HG02763 (cell line): ENCODE data around the gene TTLL3.
"Not testable (repeated sequence)": the region's sequence is repeated elsewhere in the genome, so short reads cannot be mapped to it uniquely, and the experiment has no call there.

Source experiments
- ATAC-seq: cut with Tn5 transposase; IDR thresholded peaks from one replicate; pipeline ENCODE4 v1.9.1; 2021; ENCODE audit warnings: mild to moderate bottlenecking, moderate library complexity; ENCODE audit not compliant: unreplicated experiment

Gene TTLL3

DNA sequence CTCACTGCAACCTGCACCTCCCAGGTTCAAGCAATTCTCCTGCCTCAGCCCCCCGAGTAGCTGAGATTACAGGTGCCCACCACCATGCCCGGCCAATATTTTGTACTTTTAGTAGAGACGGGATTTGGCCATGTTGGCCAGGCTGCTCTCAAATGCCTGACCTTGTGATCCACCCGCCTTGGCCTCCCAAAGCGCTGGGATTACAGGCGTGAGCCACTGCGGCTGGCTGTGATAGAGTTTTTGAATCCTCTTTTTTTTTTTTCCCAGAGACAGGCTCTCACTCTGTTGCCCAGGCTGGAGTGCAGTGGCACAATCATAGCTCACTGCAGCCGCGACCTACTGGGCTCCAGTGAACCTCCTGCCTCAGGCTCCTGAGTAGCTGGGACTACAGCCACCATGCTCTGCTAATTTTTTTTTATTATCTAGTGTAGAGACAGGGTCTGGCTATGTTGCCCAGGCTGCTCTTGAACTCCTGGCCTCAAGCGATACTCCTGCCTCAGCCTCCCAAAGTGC, 55.1 kb downstream of the TTLL3 start:
- ATAC-seq = not testable (repeated sequence)

DNA sequence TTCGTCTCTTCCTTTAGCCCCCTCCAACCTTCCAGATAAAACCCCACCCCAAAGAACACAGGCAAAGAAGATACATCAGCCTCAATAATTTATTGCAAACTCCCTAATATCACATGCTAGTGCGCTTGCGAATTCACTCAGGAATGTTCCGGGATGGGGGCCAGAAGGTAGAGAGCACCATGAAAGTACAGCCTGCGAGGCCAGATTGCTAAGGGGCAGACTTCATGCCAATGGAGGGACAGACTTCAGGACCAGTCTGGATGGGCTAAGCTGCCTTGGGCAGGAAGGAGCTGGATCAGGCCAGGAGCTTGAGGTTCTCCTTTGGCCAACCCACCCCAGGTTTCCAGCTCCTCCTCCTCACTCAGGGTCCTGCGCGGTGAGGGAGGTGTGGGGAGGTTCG, 56.6 kb downstream of the TTLL3 start:
- no peak for ATAC-seq

DNA sequence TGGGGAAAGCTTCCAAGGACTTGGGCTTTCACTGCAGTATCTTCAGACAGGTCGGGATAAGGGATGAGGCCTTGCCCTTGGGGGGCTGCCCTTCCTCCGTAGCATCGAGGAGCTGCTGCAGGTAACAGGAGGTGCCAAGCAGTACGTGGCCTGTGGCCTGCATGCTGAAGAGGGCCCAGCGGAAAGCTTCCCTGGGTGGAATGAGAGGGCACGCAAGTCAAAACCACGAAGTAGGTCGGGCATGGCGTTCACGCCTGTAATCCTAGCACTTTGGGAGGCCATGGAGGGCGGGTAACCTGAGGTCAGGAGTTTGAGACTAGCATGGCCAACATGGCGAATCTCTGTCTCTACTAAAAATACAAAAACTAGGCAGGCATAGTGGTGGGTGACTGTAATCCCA, 57.0 kb downstream of the TTLL3 start:
- no peak for ATAC-seq

DNA sequence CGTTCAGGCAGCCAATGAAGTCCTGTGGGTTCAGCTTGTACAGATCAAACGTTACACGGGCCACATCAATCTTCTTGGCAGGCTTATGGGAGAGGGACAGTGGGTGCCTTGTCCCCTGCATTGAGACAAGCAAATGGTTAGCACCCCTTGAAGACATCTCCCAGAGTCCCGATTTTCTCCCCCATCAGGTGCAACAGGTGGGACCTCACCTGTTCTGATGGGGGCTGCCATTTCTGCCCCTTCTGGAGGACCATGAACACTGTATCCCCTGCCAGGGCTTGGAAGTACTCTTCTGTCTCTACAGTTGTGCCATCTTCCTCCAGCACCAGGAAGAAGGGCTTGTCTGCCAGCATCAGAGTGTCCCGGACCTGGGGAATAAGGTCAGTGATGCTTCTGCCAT, 59.9 kb downstream of the TTLL3 start:
- ATAC-seq = no peak

DNA sequence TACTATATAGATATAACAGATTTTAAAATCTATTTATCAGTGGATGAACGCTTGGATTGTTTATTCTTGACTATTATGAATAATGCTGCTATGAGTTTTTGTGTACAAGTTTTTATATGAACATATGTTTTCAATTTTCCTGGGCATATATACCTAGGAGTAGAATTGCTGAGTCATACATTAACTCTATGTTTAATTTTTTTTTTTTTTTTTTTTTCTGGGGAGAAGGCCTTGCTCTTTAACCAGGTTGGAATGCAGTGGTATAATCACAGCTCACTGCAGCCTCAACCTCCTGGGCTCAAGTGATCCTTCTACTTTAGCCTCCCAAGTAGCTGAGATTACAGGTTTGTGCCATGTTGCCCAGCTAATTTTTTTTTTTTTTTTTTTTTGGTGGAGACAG, 60.9 kb downstream of the TTLL3 start:
- no peak for ATAC-seq

DNA sequence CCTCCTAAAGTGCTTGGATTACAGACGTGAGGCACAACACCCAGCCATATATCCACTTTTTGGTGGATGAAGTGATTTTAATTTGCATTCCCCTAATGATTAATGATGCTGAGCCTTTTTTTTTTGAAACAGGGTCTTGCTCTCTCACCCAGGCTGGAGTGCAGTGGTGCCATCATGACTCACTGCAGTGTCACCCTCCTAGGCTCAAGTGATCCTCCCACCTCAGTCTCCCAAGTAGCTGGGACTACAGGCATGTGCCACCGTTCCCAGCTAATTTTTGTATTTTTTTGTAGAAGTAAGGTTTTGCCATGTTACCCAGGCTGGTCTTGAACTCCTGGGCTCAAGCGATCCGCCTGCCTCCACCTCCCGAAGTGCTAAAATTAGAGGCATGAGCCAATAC, 62.0 kb downstream of the TTLL3 start:
- not testable (repeated sequence) for ATAC-seq

DNA sequence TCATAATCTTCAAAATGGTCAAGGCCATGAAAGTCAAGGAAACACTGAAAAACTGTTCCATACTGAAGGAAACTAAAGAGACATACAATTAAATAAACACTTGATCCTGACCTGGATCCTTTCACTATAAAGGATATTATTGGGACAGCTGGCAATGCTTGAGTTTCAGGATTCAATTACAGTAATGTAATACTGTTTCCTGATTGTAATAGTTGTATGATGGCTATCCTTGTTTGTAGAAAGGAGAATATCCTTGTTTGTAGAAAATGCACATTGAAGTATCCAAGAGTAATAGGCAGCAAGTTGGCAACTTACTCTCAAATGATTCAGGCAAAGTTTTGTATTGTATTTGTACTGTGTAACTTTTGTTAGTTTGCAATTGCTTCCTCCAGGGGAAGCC, 65.4 kb downstream of the TTLL3 start:
- no peak for ATAC-seq

DNA sequence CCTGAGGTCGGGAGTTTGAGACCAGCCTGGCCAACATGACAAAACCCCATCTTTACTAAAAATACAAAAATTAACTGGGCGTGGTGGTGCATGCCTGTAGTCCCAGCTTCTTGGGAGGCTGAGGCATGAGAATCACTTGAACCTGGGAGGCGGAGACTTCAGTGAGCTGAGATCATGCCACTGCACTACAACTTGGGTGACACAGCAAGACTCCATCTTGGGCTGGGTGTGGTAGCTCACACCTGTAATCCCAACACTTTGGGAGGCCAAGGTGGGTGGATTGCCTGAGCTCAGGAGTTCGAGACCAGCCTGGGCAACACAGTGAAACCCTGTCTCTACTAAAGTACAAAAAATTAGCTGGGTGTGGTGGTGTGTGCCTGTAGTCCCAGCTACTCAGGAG, 66.2 kb downstream of the TTLL3 start:
- ATAC-seq = not testable (repeated sequence)

DNA sequence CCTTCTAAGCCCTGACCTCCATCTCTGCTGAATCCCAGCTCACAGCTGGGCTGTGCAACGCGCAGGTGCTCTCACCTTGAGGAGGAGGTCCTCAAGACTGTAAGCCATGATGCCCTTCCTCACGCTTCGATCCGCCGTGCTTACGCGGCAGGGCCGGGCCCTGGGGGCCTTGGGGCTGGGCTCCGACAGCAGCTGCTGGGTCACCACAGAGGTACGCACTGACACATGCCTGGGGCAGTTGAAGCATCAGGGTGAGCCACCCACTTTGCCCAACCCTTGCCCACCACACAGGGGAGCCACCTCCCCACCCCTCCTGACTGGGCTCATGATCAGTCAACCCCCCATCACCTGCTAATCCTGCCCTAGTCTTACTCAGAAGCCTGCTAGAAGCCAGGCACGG, 66.9 kb downstream of the TTLL3 start:
- no peak for ATAC-seq

DNA sequence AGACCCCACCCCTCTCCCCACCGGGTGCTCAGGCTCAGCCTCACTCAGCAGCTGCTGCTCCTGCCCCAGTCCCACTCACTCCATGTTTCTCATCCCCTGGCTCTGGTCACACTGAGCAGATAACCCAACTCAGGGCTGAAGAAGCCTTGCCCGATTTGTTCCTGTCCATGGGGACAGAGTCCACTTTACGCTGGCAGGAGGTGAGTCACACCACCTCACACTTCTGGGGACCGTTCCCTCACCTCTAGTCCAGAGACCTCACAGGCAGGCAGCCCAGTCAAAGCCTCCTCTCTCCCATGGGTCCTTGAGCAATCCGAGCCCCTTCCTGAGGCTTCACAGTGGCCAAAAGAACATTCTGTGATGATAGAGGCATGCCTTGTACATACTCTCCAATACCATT, 68.6 kb downstream of the TTLL3 start:
- no peak for ATAC-seq

DNA sequence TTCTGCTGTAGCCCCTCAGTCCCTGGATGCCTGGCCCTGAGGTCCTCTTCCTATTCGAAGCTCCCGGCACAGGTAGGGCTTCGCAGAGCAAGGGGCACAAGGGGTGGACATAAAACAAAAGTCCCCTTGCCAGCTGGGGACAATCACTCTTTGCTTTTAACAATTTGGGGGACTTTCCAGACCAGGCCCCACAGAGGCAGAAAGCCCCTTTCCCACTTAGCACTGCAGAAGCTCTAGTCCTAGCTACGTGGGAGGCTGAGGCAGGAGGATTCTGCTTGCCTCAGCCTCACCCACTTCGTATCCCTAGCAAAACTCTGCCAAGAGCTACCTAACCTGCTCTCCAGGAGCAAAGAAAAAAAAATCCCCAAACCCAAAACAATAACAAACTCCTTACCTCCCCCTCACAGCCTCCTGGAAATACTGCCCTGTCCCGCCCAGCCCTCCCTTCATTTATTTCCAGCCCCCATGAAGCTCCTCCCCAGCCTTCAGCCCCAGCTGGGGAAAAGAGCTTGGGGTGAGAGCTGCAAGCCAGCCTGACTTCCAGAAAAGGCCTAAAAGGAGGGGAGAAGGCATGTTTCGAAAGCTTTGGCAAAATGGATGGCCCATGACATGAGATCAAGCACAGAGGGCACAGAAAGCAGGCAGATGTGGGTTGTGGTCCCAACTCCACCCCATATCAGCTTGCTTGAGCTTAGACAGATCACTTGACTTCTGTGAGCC, 69.9 kb downstream of the TTLL3 start, which contains the start of gene CIDEC:
CIDEC (minus strand) TSS at position 424 of the 720 bp plus-strand sequence. CDS start 1,767 bp downstream, outside the sequence.
- no peak for ATAC-seq

DNA sequence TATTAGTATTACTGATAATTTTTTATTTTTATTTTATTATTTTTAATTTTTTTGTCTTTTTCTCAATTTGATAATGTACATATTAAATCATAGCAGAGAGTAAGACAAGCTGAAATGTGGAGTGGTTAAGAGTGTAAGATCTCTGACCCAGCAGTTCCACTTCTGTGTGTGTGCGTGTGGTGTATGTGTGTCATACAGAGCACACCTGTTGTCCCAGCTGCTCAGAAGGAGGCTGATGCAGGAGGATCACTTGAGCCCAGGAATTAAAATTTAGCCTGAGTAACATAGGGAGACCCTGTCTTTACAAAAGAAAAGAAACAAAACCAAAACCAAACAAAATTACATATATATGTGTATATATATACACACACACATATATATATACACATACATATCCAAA, 71.4 kb downstream of the TTLL3 start:
- ATAC-seq = no peak

DNA sequence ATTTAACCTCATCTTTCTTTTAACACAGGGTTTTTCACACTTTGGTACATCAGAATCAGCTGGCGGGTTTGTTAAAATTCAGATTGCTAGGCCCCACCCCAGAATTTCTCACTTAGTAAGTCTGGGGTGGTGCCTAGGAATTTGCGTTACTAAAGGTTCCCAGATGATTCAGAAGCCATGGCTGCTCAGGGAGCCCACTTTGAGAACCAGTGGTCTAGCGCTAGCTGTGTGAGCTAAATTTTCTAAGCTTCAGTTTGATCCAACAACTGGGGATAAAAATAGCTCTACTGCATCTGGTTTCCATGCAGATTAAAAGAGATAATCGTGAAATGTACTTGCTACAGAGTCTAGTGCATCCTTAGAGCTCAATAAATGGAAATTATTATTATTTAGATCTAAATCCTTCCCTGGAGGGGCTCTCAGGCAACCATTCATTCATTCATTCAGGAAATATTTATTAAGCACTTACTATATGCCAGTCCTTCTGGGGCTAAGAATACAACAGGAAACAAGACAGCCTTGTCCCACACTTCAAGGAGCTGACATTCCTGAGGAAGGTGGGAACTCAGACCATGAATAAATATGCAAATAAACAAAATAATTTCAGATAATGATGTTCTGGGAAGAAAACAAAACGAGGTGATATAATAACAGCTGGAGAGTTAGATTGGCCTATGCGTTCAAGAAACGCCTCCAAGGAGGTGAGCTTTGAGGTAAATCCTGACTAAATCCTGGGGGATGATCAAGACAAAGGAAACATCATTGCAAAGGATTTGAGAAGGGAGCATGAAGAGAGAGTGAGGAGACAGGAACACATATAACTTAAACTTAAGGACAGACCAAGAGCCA, 73.9 kb downstream of the TTLL3 start:
- ATAC-seq = no peak

DNA sequence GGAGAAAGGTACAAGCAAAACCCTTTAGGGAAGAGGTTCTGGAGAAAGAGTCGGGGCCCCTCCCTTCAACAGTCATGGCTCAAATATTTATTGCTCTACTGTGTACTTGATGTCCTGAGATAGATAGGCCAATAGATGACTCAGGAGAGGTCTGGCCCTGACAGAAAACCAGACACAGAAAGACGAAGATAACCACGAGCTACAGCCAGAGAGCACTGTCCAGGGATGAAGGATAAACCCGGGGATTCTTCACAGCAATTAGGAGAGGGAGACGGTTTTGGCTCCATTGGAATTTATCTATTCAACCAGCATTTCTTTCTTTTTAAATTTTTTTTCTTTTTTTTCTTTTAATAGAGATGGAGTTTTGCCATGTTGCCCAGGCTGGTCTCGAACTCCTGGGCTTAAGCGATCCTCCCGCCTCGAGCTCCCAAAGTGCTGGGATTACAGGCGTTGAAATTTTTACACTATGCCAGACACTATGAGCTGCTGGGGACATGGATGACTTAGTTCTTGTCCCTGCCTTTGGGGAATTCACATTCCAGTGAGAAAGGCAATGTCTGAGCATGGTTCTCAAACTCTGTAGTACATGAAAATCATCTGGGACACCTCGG, 74.6 kb downstream of the TTLL3 start:
- no peak for ATAC-seq
